Prostate gland (tissue), 2 donors: ENCODE measurements around the gene WDR43.
A peak's percentile ranks its signal among the peaks of the same experiment; 100 is the strongest.

Source experiments
- POLR2A ChIP-seq: fragments of 450-650 bp; IDR thresholded peaks from one replicate; pipeline ENCODE4 v1.6.1; 2016; ENCODE audit warnings: antibody characterized with exemption, mild to moderate bottlenecking
- TF ChIP-seq, protein P1 (sequence below), 4 experiments: fragments of 200-600 bp in 2 of 4; fragments of 450-650 bp in 2 of 4; sonication (generic) in 2 of 4; IDR thresholded peaks; 1 replicate in 3 of 4; 2 replicates in 1 of 4; pipeline ENCODE4 v1.5.1; 2016 to 2019; ENCODE audit warnings: antibody characterized with exemption in 4 of 4, mild to moderate bottlenecking in 2 of 4, moderate library complexity in 2 of 4

DNA sequence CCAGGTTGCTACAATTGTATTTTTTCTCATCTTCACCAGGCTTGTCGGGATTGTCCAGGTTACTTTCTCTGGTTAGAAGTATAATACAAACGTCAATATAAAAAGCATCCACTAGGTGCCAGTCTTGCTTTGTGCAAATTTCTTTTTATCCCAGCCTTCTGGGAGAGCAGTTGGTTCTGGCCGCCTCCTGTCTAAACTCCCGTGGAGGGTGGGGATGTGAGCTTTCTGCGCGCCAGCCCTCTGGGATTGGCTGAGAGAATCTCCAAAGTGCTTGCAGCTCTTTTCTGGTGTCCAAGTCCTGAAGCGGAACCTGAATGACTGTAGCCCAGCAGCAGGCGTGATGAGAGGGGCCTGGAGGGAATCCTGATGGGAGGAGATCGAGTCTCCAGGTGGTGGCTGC is 64.2 kb downstream of the WDR43 start:
- TF ChIP-seq, protein P1, sequence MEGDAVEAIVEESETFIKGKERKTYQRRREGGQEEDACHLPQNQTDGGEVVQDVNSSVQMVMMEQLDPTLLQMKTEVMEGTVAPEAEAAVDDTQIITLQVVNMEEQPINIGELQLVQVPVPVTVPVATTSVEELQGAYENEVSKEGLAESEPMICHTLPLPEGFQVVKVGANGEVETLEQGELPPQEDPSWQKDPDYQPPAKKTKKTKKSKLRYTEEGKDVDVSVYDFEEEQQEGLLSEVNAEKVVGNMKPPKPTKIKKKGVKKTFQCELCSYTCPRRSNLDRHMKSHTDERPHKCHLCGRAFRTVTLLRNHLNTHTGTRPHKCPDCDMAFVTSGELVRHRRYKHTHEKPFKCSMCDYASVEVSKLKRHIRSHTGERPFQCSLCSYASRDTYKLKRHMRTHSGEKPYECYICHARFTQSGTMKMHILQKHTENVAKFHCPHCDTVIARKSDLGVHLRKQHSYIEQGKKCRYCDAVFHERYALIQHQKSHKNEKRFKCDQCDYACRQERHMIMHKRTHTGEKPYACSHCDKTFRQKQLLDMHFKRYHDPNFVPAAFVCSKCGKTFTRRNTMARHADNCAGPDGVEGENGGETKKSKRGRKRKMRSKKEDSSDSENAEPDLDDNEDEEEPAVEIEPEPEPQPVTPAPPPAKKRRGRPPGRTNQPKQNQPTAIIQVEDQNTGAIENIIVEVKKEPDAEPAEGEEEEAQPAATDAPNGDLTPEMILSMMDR (IDR thresholded peaks at IDR 0.05) = peak; percentile 11 to 82 (median 64)
- TF ChIP-seq POLR2A = no peak
